SK-N-SH treated with all-trans-retinoic acid at 6 μM for 48 hours (cell line): Measurements from ENCODE around the gene LRP3.

ENCODE experiments used
- ARNTL ChIP-seq: fragments of 450-650 bp; formaldehyde crosslinking; IDR thresholded peaks from 2 replicates; pipeline ENCODE4 v1.5.0; 2020; ENCODE audit warnings: low read depth, mild to moderate bottlenecking, moderate library complexity, borderline replicate concordance
- ESRRG ChIP-seq: fragments of 250-450 bp; sonication (Bioruptor Pico); IDR thresholded peaks from 2 replicates; pipeline ENCODE4 v1.6.1; 2021; ENCODE audit warnings: mild to moderate bottlenecking
- GLIS3 ChIP-seq: fragments of 250-450 bp; sonication (Bioruptor Pico); IDR thresholded peaks from 2 replicates; pipeline ENCODE4 v1.5.0; 2020; ENCODE audit warnings: mild to moderate bottlenecking, moderate library complexity
- ISL1 ChIP-seq: fragments of 250-450 bp; sonication (Bioruptor Pico); IDR thresholded peaks from 2 replicates; pipeline ENCODE4 v2.1.2; 2022; ENCODE audit warnings: mild to moderate bottlenecking, moderate library complexity
- OSR1 ChIP-seq: fragments of 250-450 bp; sonication (Bioruptor Pico); IDR thresholded peaks from 2 replicates; pipeline ENCODE4 v1.8.0; 2022; ENCODE audit warnings: moderate library complexity, mild to moderate bottlenecking, inconsistent platforms
- TOX ChIP-seq: fragments of 250-450 bp; sonication (Bioruptor Pico); IDR thresholded peaks from 2 replicates; pipeline ENCODE4 v1.8.0; 2021; ENCODE audit warnings: mild to moderate bottlenecking, moderate library complexity, borderline replicate concordance
- ZFP3 ChIP-seq: fragments of 250-450 bp; sonication (Bioruptor Pico); IDR thresholded peaks from 2 replicates; pipeline ENCODE4 v1.5.0; 2020; ENCODE audit warnings: mild to moderate bottlenecking, moderate library complexity
- ZFP30 ChIP-seq: fragments of 450-650 bp; formaldehyde crosslinking; IDR thresholded peaks from 2 replicates; pipeline ENCODE4 v1.5.0; 2022; ENCODE audit warnings: mild to moderate bottlenecking, moderate library complexity
- ZNF565 ChIP-seq: fragments of 450-650 bp; formaldehyde crosslinking; conservative IDR thresholded peaks from 2 replicates; pipeline ENCODE4 v1.5.0; 2020; ENCODE audit warnings: low read depth, mild to moderate bottlenecking, moderate library complexity
- TF ChIP-seq, protein P1 (sequence below): fragments of 250-450 bp; sonication (Bioruptor Pico); IDR thresholded peaks from 2 replicates; pipeline ENCODE4 v1.8.0; 2020; ENCODE audit warnings: mild to moderate bottlenecking, moderate library complexity, borderline replicate concordance
- TF ChIP-seq, protein P2 (sequence below): fragments of 250-450 bp; sonication (Bioruptor Pico); IDR thresholded peaks from 2 replicates; pipeline ENCODE4 v1.5.1; 2020; ENCODE audit warnings: low read depth, mild to moderate bottlenecking, moderate library complexity
- TF ChIP-seq, protein P3 (sequence below): fragments of 250-450 bp; sonication (Bioruptor Pico); IDR thresholded peaks from 2 replicates; pipeline ENCODE4 v1.5.1; 2021; ENCODE audit warnings: mild to moderate bottlenecking, moderate library complexity

DNA sequence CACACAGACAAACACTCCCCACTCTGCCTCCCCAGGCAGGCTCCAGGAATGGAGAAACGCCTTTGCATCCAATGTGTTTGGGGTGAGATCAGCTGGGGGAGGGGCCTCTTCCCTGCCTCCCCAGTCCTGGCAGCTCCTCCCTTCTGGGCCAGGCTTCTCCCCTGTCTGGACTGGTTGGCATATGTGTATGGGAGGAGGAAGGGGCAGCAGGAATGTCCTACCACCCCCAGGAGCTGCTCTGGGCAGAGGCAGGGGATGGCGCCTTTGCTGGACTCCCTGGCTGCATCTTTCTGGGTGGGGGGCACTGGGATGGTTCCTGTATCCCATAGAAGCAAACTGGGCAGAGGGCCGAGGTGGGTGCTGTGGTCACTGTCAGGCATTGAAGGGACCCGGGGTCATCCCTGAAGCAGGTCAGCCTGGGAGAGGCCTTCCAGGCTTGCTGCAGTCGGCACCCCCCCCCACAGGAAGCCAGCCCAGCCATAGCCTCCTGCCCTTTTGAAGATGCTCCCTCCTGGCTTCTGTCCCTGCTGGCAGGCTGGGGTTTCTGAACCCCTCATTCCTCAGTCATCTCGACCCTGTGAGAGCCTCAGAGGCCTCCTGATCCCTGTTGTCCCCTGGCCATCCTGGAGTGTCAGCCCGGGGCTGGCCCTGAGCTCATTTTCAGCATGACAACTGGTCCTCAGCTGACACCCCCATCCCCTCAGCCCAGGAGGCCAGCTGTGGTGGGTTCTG lies 52.7 kb downstream of the LRP3 start:
- TF ChIP-seq OSR1 (CRISPR knock-in tag), result no peak
- no peak for TF ChIP-seq ISL1 (CRISPR knock-in tag)
- TF ChIP-seq, protein P1, sequence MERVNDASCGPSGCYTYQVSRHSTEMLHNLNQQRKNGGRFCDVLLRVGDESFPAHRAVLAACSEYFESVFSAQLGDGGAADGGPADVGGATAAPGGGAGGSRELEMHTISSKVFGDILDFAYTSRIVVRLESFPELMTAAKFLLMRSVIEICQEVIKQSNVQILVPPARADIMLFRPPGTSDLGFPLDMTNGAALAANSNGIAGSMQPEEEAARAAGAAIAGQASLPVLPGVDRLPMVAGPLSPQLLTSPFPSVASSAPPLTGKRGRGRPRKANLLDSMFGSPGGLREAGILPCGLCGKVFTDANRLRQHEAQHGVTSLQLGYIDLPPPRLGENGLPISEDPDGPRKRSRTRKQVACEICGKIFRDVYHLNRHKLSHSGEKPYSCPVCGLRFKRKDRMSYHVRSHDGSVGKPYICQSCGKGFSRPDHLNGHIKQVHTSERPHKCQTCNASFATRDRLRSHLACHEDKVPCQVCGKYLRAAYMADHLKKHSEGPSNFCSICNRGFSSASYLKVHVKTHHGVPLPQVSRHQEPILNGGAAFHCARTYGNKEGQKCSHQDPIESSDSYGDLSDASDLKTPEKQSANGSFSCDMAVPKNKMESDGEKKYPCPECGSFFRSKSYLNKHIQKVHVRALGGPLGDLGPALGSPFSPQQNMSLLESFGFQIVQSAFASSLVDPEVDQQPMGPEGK (CRISPR knock-in tag), result no peak
- TF ChIP-seq ARNTL (CRISPR knock-in tag), result no peak
- no peak for TF ChIP-seq ZFP3
- TF ChIP-seq GLIS3 (CRISPR knock-in tag), result no peak
- TF ChIP-seq ZNF565 (CRISPR knock-in tag), result no peak
- TF ChIP-seq, protein P2, sequence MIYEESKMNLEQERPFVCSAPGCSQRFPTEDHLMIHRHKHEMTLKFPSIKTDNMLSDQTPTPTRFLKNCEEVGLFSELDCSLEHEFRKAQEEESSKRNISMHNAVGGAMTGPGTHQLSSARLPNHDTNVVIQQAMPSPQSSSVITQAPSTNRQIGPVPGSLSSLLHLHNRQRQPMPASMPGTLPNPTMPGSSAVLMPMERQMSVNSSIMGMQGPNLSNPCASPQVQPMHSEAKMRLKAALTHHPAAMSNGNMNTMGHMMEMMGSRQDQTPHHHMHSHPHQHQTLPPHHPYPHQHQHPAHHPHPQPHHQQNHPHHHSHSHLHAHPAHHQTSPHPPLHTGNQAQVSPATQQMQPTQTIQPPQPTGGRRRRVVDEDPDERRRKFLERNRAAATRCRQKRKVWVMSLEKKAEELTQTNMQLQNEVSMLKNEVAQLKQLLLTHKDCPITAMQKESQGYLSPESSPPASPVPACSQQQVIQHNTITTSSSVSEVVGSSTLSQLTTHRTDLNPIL (CRISPR knock-in tag), result no peak
- no peak for TF ChIP-seq ZFP30 (CRISPR knock-in tag)
- no peak for TF ChIP-seq ESRRG (CRISPR knock-in tag)
- TF ChIP-seq TOX, result no peak
- TF ChIP-seq, protein P3, sequence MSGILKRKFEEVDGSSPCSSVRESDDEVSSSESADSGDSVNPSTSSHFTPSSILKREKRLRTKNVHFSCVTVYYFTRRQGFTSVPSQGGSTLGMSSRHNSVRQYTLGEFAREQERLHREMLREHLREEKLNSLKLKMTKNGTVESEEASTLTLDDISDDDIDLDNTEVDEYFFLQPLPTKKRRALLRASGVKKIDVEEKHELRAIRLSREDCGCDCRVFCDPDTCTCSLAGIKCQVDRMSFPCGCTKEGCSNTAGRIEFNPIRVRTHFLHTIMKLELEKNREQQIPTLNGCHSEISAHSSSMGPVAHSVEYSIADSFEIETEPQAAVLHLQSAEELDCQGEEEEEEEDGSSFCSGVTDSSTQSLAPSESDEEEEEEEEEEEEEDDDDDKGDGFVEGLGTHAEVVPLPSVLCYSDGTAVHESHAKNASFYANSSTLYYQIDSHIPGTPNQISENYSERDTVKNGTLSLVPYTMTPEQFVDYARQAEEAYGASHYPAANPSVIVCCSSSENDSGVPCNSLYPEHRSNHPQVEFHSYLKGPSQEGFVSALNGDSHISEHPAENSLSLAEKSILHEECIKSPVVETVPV, result no peak
